HUES6 (cell line): Measurements from ENCODE around the gene SGK2.

Experiments
- H3K27ac ChIP-seq: 2 replicates; pipeline ENCODE4 v1.7.0; 2013; ENCODE audit warnings: low read depth, mild to moderate bottlenecking, low read length, inconsistent platforms
- H3K27me3 ChIP-seq: 2 replicates; pipeline ENCODE4 v1.6.1; 2013; ENCODE audit warnings: low read length; ENCODE audit not compliant: control insufficient read depth, insufficient read depth
- H3K36me3 ChIP-seq: 2 replicates; pipeline ENCODE4 v1.6.1; 2013; ENCODE audit warnings: low read length; ENCODE audit not compliant: control insufficient read depth, insufficient read depth
- H3K4me1 ChIP-seq: 2 replicates; pipeline ENCODE4 v1.6.1; 2013; ENCODE audit warnings: low read length; ENCODE audit not compliant: control insufficient read depth, insufficient read depth
- H3K4me3 ChIP-seq: 2 replicates; pipeline ENCODE4 v1.5.1; 2013; ENCODE audit warnings: low read depth, low read length
- H3K9ac ChIP-seq: one replicate; pipeline ENCODE4 v1.6.1; 2013; ENCODE audit warnings: mild to moderate bottlenecking, low read length
- H3K9me3 ChIP-seq: 2 replicates; pipeline ENCODE4 v1.6.1; 2013; ENCODE audit warnings: low read depth, low read length; ENCODE audit not compliant: control insufficient read depth, insufficient read depth

SGK2 gene

DNA sequence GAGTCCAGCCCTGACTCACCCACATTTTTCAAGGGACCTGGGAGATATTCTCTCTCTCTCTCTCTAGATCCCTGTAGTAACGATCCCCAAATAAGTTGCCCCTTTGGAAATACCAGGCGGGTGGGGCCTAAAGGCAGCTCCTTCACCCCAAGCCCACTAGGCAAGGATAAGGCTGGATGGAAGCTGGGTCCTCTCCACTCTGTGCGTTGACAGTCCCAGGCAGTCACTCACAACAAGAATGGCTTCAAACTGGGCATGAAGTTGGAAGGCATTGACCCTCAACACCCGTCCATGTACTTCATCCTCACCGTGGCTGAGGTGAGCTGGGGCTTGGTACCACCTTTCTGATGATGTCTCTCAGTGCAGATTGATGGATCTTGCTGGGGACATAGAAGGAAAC lies 29.8 kb upstream of the SGK2 start:
- no peaks in the 10 kb centered on the region for H3K9me3 ChIP-seq
- H3K27me3 ChIP-seq = no peaks in the 10 kb centered on the region
- H3K4me1 ChIP-seq = no peaks in the 10 kb centered on the region

DNA sequence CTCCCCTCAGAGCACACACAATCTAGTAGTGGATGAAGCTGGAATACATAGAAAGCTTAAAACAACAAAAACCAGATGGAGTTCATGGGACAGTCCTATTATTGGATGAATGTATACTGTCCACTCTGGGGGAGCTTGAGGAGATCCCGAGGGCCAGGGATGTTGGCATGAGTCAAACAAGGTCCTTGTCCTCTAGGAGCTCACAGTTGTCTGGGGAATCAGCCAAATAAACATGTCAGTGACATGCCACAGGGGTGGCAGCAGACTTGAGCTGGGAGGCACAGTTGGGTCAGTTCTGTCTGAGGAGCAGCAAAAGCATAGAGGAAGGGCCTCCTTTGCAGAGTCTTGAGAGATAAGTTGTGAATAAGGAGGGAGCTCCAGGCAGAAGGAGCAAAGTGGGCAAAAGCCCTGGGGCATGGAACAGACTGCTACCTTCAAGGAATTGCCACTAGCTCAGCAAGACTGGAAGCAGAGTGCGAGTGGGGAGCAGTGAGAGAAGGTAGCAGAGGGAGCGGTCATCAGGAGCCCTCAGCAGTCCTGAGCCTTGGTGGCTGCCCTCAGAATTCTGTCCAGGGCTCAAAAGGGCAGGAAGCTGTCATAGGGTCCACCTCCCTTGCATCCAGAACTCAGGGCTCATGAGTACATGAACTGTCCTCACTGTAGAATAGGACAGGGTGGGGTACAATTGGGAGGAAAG lies 29.2 kb upstream of the SGK2 start:
- no peak overlapping the region for H3K4me3 ChIP-seq
- no peaks in the 10 kb centered on the region for H3K27me3 ChIP-seq
- peaks cover 22% of the 10 kb centered on the region for H3K36me3 ChIP-seq
- H3K9ac ChIP-seq = no peak overlapping the region
- H3K27ac ChIP-seq = no peak overlapping the region
- H3K4me1 ChIP-seq = no peaks in the 10 kb centered on the region
- H3K9me3 ChIP-seq = no peaks in the 10 kb centered on the region

More for the DNA sequence above, 29.8 kb upstream of the SGK2 start:
- peaks cover 16% of the 10 kb centered on the region; the same call in 1 of the 2 replicates for H3K36me3 ChIP-seq
- H3K27ac ChIP-seq = no peak overlapping the region
- H3K9ac ChIP-seq = no peak overlapping the region
- no peak overlapping the region for H3K4me3 ChIP-seq

DNA sequence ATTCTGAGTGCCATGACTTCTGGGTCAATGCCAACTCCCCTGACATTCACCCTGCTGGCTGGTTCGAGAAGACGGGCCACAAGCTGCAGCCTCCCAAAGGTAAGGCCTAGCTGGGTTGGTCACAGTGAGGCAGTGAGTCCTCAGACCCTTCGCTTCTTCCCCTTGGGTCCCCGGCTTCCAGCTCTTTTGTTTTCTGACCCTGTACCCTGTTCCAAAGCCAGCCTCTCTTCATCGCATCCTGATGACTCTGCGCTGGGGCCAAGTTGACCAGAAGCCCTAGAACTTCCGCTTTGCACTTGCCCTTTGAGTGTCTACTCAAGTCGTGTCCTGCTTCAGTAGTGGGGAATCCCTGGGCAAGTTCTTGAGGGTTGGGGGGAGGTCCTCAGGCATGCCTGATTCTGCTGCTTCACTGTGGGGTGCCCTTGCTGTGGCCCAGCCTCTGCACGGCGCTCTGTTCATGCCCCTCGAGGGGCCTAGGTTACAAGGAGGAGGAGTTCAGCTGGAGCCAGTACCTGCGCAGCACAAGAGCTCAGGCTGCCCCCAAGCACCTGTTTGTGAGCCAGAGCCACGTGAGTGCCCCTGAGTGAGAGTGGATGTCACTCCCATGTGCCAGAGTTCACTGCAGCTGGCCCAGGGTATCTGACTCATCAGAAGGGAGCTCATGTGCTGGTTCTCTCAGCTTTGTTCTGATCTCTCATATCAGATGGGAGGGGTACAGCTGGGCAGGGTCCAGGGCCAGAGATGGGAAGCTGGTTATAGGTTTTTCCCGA lies 28.3 kb upstream of the SGK2 start:
- H3K9me3 ChIP-seq = no peaks in the 10 kb centered on the region
- no peaks in the 10 kb centered on the region for H3K27me3 ChIP-seq
- no peak overlapping the region for H3K4me3 ChIP-seq
- H3K36me3 ChIP-seq = peaks cover 31% of the 10 kb centered on the region
- H3K9ac ChIP-seq = no peak overlapping the region
- no peak overlapping the region for H3K27ac ChIP-seq
- no peaks in the 10 kb centered on the region for H3K4me1 ChIP-seq

DNA sequence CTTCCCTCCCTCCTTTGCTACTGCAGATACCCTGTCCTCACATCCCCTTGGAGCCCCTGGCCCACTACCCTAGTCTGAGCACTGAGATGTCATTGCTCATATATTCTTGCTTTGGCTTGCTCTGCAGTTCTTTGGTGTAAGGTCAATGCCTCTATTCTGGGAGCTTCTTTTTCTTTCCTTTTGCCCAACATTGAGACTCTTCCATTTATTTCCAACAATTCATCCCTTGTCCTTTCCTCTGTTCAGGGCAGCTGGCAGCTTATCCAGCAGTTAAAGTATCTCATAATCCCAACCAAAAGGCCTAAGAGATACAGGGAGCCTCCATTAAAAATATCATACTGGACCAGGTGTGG lies 27.8 kb upstream of the SGK2 start:
- Histone ChIP-seq H3K4me1 (no peaks in the 10 kb centered on the region), H3K4me3 (no peak overlapping the region), H3K9ac (no peak overlapping the region), H3K27ac (no peak overlapping the region), H3K27me3 (no peaks in the 10 kb centered on the region), H3K9me3 (no peaks in the 10 kb centered on the region), H3K36me3 (peaks cover 36% of the 10 kb centered on the region)

DNA sequence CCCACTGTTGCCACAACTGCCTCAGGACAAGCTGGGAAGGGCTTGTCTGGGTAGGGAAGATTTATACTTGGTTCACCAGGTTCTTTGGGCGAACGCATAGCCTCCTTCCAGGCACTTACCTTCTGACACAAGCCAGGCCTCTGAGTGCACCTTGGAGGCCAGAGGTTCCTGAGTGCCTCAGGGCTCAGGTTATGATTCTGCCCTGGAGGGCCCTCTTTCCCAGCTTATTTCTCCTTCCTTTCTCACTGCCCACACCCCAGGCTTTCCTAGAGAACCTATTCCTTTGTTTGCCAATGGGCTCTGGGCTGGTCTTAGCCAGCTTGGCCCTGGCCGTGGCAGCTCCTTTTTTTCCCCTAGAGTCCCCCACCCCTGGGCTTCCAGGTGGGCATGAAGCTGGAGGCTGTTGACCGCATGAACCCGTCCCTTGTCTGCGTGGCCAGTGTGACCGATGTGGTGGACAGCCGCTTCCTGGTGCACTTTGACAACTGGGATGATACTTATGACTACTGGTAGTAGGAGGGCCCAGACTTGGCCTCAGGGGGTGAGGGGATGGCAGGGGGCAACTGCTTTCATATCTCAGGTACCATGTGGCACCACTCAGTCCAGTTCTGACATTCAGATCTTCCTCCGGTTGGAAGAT lies 26.3 kb upstream of the SGK2 start:
- Histone ChIP-seq H3K9me3 (no peaks in the 10 kb centered on the region), H3K4me3 (no peak overlapping the region), H3K27ac (no peak overlapping the region), H3K4me1 (no peaks in the 10 kb centered on the region), H3K36me3 (peaks cover 38% of the 10 kb centered on the region), H3K27me3 (no peaks in the 10 kb centered on the region), H3K9ac (no peak overlapping the region)

DNA sequence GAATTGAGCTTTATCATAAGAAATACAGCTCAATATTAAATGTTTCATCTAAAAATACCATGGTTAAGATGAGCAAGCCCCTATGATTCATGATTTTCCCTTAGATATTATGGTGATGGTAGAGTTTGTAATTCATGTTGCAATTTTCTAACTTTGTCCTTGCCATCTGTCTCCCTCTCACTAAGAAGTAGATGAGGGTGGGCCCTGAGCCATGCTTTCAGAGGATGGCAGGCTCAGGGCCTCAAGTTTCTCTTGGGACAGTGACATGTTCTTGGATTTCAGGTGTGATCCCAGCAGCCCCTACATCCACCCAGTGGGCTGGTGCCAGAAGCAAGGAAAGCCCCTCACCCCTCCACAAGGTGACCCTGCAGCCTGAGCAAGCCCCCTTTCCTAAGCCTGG lies 25.8 kb upstream of the SGK2 start:
- Histone ChIP-seq H3K27me3 (no peaks in the 10 kb centered on the region), H3K27ac (no peak overlapping the region), H3K9ac (no peak overlapping the region), H3K9me3 (no peaks in the 10 kb centered on the region), H3K4me3 (no peak overlapping the region), H3K36me3 (peaks cover 43% of the 10 kb centered on the region), H3K4me1 (no peaks in the 10 kb centered on the region)

DNA sequence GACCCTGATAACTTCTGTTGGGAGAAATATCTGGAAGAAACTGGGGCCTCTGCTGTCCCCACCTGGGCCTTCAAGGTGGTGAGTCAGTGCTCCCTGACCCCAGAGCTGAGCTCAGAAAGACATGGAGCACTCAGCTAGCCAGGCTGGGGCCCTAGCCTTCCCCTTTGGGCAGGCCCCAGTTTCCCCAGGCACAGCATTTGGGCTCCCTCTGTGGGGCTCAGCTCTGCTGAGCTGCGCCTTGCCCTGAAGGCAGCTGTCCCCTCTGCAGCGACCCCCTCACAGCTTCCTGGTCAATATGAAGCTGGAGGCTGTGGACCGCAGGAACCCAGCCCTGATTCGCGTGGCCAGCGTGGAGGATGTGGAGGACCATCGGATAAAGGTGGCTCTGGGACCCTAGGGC lies 24.8 kb upstream of the SGK2 start:
- Histone ChIP-seq H3K36me3 (peaks cover 44% of the 10 kb centered on the region), H3K4me1 (no peaks in the 10 kb centered on the region), H3K9me3 (no peaks in the 10 kb centered on the region), H3K27ac (no peak overlapping the region), H3K9ac (no peak overlapping the region), H3K27me3 (no peaks in the 10 kb centered on the region), H3K4me3 (no peak overlapping the region)

DNA sequence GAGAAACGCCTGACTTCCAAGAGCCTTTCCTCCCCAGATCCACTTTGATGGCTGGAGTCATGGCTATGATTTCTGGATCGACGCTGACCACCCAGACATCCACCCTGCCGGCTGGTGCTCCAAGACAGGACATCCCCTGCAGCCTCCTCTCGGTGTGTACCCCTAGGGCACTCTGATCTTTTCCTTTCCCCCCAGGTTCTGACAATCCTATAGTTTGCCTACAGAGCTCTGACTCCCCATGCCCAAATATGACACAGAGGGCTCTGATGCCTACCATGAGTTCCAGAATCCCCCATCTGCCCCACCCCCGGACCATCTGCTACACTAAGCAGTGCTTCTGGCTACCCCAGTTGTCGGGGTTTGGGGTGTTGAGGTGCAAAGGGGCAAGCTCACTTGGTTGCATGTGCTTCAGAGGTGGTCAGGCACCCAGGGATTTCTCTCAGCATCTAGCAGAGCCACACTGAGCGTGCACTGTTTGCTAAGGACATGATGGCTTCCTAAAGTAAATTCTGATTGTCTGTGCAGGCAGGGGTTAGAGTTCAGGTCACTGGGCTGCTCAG lies 24.0 kb upstream of the SGK2 start:
- H3K27me3 ChIP-seq = no peaks in the 10 kb centered on the region
- no peak overlapping the region for H3K27ac ChIP-seq
- H3K9me3 ChIP-seq = no peaks in the 10 kb centered on the region
- H3K9ac ChIP-seq = no peak overlapping the region
- H3K36me3 ChIP-seq = peaks cover 46% of the 10 kb centered on the region
- no peaks in the 10 kb centered on the region for H3K4me1 ChIP-seq
- H3K4me3 ChIP-seq = no peak overlapping the region

DNA sequence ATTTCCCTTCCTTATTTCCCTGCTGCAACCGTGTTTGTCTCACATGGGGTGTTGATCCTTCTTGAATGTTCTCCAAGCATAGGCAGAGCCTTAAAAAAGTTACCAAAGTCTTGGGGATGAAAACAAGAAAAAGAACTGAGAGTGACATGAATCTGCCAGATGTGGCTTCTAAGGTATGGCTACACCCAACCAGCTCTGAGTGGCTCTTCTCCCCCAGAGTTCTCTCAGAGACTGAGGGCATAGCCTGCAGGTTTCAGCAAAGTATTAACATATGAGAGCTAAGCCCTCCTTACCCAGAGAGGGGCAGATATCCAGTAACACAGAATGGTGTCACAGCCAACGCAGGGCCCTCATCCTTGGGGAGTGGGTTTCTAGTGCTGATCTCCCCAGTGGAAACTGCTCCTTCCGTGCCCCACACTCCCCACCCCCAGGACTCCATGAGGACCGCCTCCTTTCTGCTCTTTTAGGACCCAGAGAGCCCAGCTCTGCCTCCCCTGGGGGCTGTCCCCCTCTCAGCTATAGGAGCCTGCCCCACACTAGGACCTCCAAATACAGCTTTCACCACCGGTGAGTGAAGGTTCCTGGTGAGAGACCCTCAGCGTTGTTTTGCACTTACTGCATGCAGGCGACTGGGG lies 23.3 kb upstream of the SGK2 start:
- H3K27me3 ChIP-seq = no peaks in the 10 kb centered on the region
- no peaks in the 10 kb centered on the region for H3K4me1 ChIP-seq
- no peak overlapping the region for H3K4me3 ChIP-seq
- no peaks in the 10 kb centered on the region for H3K9me3 ChIP-seq
- no peak overlapping the region for H3K27ac ChIP-seq
- peaks cover 52% of the 10 kb centered on the region for H3K36me3 ChIP-seq
- no peak overlapping the region for H3K9ac ChIP-seq

DNA sequence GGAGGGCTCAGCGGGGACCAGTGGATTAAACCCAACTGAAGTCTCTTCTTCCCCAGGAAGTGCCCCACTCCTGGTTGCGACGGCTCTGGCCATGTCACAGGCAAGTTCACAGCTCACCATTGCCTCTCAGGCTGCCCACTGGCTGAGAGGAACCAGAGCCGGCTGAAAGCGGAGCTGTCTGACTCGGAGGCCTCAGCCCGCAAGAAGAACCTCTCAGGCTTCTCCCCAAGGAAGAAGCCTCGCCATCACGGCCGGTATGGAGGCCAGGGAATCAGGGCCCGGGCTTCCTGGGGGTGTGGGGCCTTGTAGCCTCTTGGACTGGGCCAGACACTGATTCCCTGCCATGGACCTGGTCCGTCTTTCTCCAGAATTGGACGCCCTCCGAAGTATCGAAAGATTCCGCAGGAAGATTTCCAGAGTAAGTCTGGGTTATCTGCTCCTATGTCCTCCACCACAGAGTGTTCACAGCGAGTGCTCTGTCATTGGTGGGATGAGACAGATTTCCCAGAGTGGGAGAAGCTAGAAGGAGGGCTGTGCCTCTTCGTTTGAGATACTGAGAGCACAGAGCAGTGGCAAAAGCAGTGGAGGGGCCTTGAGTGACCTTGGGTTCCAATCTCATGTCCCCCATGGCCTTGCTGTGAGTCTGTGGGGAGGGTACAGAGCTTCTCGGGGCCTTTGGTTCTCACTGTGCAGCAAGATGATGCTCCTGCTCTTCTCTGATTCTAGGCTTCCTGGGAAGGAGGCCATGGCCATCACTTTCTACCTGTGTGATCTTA lies 22.6 kb upstream of the SGK2 start:
- H3K36me3 ChIP-seq = peaks cover 55% of the 10 kb centered on the region
- H3K4me3 ChIP-seq = no peak overlapping the region
- H3K9ac ChIP-seq = no peak overlapping the region
- no peaks in the 10 kb centered on the region for H3K4me1 ChIP-seq
- H3K27ac ChIP-seq = no peak overlapping the region
- H3K27me3 ChIP-seq = no peaks in the 10 kb centered on the region
- H3K9me3 ChIP-seq = no peaks in the 10 kb centered on the region
